ENCODE data around the gene AIFM2.

GRCh38 chr10:70122742-70123141, 9.9 kb downstream of the AIFM2 start:
- TF ChIP-seq CTCF (IDR thresholded peaks at IDR 0.05), result no peak
- TF ChIP-seq POLR2A (IDR thresholded peaks at IDR 0.05), result no peak

Measured in heart left ventricle (tissue), 13 donors.